Ramos (cell line): ENCODE data around the gene BCAM.
"Not testable (repeated sequence)": the region's sequence is repeated elsewhere in the genome, so short reads cannot be mapped to it uniquely, and the experiment has no call there.

Experiments used
- in situ Hi-C: fragments of 300-500 bp; cut with MboI; formaldehyde crosslinking; loops from one replicate; pipeline ENCODE4 v1.14.3; 2022; ENCODE audit warnings: low sequenced_read_pairs; ENCODE audit not compliant: unreplicated experiment

Gene BCAM

DNA sequence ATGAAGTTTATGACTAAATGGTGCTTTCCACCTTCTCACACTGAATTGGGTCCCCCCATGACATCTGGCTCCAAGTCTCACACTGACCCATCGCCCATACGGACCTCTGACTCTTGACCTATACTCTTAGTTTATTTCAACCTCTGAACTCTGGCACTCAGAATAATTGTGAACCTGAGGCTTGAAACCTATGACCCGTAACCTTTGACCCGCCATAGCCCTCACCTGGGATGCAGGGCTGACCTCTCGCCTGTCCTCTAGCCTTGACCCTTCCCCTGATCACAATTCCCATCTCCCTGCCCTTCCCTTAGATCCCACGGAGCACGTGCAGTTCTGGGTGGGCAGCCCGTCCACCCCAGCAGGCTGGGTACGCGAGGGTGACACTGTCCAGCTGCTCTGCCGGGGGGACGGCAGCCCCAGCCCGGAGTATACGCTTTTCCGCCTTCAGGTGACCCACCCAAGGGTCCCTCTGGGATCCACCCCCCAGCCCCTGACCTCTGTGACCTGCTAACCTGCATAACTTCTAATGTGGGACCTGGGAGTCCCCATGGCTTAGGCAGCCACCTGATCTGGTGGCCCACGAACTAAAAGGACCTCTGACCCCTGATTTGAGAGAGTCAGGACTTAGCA is 5.1 kb downstream of the BCAM start:
- in situ Hi-C loops, result no loop called here

DNA sequence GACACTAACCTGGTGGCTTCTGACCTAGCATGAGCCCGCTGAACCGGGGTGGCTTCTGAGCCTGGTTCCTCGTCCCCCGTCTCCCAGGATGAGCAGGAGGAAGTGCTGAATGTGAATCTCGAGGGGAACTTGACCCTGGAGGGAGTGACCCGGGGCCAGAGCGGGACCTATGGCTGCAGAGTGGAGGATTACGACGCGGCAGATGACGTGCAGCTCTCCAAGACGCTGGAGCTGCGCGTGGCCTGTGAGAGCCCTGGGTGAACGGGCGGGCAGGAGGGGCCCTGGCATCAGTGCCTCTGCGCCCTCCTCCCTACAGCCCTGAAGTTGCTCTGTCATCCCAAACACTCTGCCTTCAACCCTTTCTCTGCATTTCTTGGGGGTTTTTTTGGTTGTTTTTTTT is 5.6 kb downstream of the BCAM start:
- in situ Hi-C loops, result no loop called here

DNA sequence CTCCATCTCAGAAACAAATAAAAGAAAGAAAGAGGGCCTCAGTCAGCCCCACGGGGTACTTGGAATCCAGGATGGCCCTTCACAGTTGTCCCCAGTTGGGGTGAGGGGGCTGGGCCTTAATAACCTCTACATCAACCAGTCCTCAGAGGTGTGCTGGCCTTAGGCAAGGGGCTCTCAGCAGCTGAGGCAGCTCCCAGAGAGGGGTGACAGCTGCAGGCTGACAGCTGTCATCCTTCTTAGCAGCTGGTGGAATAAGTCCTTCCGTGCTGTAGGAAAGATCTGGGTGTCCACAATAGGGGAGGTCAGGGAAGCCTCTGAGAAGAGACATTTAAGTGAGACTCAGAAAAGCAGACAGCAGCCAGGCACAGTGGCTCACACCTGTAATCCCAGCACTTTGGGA is 7.4 kb downstream of the BCAM start:
- in situ Hi-C loops, result no loop called here

DNA sequence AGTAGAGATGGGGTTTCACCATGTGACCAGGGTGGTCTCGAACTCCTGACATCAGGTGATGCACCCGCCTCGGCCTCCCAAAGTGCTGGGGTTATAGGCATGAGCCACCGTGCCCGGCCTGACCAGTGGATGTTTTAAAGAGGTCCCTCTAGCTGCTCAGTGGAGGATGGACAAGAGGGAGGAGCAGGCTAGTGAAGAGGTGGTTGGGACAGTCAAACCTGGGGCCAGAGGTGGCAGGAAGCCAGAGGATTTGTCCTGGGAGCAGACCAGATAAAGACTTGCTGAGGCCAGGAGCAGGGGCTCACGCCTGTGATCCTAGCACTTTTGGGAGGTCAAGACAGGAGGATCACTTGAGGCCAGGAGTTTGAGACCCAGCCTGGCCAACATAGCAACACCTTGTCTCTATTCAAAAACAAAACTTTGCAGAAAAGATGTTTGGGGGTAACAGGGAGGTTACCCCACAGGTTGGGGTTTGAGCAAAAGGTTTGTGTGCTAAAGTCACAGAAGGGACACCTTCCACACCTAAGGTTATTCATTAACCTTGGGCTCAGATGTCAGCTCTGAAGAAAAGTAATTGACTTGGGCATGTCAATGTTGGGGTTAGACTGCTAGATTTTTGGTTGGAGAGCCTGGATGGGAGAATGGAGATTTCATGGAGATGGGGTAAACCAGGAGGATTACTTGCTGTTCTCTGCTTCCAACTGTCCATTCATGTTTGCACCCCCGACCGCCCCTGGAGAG is 9.0 kb downstream of the BCAM start:
- in situ Hi-C loops, result no loop called here

DNA sequence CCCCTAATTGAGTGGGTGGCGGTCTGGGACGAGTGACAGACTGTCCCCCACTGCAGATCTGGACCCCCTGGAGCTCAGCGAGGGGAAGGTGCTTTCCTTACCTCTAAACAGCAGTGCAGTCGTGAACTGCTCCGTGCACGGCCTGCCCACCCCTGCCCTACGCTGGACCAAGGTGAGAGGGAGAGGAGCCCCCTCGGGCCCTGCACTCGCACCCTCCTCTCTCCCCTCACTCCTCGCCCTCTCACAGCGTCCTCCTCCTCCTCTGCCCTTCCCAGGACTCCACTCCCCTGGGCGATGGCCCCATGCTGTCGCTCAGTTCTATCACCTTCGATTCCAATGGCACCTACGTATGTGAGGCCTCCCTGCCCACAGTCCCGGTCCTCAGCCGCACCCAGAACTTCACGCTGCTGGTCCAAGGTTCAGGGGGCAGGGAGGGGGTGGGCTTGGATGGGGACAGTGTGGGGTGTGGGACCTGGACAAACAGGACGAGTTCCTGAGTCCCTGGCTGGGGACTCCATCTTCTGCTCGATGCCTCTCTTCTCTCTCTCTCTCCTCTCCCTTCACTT is 9.6 kb downstream of the BCAM start:
- in situ Hi-C loops, result no loop called here

DNA sequence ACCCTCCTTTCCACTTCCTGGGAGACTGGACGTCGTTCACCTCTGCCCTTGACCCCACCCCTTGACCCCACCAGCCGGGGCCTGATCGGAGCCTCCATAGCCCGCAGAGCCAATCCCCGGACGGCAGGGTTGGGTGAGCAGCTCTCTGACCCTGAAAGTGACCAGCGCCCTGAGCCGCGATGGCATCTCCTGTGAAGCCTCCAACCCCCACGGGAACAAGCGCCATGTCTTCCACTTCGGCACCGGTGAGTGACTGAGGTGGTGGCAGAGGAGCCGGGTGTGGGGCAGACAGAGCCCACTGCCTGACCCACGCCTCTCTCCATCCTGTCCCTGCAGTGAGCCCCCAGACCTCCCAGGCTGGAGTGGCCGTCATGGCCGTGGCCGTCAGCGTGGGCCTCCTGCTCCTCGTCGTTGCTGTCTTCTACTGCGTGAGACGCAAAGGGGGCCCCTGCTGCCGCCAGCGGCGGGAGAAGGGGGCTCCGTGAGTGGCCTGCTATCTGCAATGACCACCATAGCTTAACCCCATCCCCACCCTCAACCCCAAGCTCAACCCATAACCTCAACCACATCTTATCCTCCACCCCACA is 10.4 kb downstream of the BCAM start:
- in situ Hi-C loops, result no loop called here

DNA sequence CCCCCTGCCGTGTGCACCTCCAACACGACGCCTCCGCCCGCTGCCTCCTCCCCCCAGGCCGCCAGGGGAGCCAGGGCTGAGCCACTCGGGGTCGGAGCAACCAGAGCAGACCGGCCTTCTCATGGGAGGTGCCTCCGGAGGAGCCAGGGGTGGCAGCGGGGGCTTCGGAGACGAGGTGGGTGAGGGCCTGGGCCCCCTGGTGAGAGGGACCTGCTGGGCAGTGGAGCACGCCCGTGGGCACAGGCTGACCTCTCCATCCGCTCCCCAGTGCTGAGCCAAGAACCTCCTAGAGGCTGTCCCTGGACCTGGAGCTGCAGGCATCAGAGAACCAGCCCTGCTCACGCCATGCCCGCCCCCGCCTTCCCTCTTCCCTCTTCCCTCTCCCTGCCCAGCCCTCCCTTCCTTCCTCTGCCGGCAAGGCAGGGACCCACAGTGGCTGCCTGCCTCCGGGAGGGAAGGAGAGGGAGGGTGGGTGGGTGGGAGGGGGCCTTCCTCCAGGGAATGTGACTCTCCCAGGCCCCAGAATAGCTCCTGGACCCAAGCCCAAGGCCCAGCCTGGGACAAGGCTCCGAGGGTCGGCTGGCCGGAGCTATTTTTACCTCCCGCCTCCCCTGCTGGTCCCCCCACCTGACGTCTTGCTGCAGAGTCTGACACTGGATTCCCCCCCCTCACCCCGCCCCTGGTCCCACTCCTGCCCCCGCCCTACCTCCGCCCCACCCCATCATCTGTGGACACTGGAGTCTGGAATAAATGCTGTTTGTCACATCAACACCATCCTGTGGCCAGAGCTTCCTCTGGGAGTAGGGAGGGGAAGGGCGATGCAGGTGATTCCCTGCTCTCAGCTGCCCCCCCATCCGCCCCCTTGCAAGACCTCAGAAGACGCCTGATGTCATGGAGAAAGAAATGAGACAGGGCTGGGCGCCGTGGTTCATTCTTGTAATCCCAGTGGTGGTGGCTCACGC is 12.0 kb downstream of the BCAM start:
- in situ Hi-C loops, result no loop called here

DNA sequence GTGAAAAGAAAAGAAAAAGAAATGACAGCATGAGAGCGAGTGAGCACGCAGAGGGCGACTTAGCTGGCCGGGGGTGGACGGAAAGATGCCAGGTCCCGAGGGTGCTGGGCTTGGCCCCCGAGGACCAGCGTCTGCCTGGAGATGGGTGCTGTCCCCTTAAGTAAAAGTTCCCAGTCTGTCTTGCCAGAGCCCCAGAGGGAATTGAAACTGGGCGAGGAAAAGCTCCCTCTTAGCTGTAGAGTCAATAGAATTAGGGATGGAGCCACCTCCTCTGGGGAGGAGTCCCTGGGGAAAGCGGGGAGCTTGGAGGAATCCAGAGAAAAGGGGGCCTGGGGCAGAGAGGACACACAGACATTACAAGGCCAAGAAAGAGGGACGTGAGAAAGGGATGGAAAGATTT is 13.3 kb downstream of the BCAM start:
- in situ Hi-C loops, result no loop called here

DNA sequence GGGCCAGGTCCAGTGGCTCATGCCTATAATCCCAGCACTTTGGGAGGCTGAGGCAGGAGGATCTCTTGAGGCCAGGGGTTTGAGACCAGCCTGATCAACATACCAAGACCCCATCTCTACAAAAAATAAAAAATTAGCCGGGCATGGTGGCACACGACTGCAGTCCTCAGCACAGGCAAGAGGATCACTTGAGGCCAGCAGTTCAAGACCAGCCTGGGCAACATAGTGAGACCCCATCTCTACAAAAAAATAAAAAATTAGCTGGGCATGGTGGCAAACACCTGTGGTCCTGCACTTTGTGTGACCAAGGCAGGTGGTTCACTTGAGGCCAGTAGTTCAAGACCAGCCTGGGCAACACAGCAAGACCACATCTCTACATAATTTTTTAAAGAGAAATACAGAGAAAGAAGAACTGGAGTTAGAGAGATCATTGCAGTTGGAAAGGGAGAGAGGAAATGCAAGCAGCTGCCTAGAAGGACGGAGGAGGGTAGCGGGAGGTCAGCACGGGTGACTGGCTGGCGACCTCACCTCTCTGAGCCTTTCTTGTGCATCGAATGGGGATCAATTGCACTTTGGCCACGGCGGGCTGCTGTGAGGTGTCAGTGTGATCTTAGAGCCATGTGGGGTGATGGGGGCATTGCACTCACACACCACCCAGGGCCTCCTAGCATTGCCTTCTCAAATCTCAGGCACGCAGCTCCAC is 13.9 kb downstream of the BCAM start:
- in situ Hi-C loops, result no loop called here

DNA sequence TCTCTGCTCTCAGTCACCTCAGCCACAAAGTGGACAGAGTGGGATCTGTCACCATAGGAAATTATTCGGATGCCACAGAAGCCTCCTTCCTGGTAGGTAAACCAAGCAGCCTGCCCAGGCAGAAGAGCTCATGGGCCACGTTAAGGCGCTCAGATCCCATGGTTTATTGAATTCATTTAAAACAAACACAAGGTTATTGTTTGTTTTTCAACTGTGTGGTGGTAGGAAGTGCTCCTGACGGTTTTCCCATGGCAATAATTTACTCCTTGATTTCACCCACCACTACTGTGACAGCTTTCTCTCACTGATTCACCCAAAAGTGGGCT is 14.4 kb downstream of the BCAM start:
- in situ Hi-C loops, result no loop called here

DNA sequence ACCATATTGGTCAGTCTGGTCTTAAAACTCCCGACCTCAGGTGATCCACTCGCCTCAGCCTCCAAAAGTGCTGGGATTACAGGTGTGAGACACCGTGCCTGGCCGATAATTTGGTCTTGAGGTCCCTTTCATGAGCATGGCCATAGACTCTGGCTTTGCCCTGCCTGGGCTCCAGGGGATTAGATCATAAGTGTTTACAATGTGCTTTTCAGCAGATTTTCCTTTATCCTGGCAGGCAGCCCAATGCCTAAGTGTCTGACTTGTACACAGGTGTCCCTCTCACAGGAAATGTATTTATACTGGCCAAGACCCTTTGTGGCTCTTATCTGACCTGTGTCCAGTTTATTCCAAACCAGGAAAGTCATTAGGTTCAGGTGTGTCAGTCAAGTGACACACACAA is 15.9 kb downstream of the BCAM start:
- in situ Hi-C loops, result no loop called here

DNA sequence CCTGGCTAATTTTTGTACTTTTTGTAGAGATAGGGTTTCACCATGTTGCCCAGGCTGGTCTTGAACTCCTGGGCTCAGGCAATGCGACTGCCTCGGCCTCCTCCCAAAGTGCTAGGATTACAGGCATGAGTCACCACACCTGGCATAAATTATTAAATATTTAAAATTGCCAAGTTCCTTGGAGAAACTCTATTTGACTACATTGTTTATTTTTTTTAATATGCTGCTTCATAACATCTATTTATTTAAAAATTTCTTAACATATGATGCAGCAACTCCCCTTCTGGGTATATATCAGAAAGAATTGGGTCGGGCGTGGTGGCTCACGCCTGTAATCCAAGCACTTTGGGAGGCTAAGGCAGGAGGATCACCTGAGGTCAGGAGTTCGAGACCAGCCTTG is 24.0 kb downstream of the BCAM start:
- in situ Hi-C loops, result not testable (repeated sequence)

DNA sequence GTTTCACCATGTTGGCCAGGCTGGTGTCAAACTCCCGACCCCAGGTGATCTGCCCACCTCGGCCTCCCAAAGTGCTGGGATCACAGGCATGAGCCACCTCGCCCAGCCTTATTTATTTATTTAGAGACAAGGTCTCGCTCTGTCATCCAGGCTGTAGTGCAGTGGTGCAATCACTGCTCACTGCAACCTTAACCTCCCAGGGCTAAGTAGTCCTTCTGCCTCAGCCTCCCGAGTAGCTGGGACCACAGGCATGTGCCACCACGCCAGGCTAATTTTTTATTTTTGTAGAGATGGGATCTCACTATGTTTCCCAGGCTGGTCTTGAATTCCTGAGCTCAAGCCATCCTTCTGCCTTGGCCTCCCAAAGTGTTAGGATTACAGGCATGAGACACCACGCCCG is 25.5 kb downstream of the BCAM start:
- in situ Hi-C loops, result not testable (repeated sequence)

DNA sequence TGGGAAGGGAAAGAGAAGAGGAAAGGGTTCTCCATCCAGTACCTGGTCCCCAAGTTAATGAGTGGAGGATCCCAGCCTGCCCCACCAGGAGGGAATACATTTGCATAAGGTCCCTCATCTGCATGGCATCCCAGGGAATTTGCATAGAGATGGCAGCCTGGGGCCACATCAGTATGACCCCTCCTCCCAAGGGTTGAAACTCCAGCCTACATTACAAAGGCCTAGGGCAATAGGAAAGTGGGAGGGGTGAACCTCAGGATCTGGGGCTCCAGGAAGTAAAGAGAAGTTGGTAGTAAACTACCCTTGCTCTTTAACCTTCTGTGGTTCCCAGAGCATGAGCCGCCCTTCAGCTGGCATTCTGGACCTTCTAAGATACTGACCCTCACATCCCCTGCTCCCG is 30.4 kb downstream of the BCAM start:
- in situ Hi-C loops, result no loop called here

DNA sequence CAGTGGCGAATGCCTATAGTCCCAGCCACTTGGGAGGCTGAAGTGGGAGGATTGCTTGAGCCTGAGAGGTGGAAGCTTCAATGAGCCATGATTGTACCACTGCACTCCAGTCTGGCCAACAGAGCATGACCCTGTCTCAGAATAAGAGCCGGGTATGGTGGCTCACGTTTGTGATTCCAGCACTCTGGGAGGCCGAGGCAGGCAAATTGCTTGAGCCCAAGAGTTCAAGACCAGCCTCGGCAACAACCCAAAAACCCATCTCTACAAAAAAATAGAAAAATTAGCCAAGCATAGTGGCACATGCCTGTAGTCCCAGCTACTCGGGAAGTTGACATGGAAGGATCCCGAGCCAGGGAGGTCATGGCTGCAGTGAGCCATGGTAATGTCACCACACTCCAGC is 31.9 kb downstream of the BCAM start:
- in situ Hi-C loops, result no loop called here

DNA sequence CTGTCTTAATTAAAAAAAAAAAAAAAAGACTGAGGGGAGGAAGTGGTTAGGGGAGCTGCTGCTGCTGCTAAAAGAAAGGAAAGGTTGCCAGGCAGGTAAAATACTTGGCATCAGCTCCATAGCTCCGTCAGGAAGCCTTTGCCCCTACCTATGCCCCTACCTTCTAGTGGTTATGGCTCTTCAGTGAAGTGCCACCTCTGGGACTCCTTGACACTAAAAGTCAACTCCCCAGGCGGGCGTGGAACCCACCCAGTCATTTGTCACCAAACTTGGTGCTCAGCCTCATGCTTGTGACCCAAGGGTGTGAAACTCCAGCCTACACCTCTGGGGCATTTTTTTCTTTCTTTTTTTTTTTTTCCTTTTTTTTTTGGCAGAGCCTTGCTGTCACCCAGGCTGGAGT is 32.3 kb downstream of the BCAM start:
- in situ Hi-C loops, result no loop called here

DNA sequence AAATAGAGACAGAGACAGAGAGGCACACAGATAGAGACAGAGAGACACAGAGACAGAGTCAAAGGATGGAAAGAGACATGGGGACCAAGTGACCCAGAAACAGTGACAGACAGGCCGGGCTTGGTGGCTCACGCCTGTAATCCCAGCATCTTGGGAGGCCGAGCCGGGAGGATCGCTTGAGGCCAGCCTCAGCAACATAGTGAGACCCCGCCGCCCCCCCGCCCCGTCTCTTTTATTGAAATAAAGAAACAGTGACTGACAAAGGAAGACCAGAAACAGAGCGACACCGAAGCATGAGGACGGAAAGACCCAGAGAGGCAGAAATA is 36.3 kb downstream of the BCAM start:
- in situ Hi-C loops, result no loop called here

DNA sequence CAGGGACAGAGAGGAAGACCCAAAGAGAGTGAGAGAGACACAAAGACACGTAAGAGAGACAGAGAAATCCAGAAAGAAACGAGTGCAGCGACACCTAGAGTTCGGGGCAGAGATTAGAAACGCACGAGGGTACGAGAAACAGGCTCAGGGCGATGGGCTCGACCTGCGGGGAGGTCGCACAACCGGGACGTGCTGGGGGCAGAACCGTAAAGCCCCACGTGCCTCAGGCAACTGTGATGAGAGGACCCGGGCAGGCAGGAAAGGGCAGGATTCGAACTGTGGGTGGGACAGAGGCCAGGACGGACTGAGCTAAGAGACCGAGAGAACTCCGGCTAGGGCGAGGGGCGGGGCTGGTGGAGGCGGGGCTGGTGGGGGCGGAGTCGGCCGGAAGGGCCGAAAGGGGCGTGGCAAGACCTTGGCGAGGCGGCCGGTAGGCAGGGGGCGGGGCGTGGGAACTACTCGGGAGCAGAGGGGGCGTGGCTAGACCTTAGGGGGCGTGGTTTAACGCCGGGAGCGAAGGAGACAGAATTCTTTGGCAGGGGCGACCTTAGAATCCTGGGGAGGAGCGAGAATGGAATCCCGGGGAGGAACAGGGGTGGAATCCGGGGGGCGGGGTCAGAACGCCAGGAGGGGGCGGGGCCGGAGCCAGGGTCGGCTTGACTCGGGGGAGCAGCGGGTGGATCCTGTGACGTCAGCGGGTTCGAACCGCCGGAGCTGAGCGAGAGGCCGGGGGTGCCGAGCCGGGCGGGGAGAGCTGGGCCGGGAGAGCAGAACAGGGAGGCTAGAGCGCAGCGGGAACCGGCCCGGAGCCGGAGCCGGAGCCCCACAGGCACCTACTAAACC is 36.9 kb downstream of the BCAM start, which contains the start of gene NECTIN2:
TSS of gene NECTIN2 (plus strand) at position 686 of the 843 bp plus-strand sequence. CDS start 229 bp downstream, outside the sequence.
- in situ Hi-C loops, result no loop called here
